ENCODE results near the gene DOCK2. TPM values are rescaled to one million over a fixed set of nuclear protein-coding genes. Genes with fewer than 3 reads are reported as not detected.

The DOCK2 gene
- total RNA-seq, 1 experiment from 2014 or later: 0.42 TPM

- no peak overlapping the region for H3K27ac Mint-ChIP-seq (ENCODE audit: low read depth, unreplicated experiment)
- POLR2A ChIA-PET: interaction anchor here (0.6 to 0.7 kb wide), 2 partner anchors 17 to 531 kb away, joined by 3 read pairs; no protein-coding TSS in a partner anchor
- TF ChIP-seq CTCF (IDR thresholded peaks at IDR 0.05; ENCODE audit: unreplicated experiment): no peak
- peaks cover 6% of the 10 kb centered on the region for H3K4me1 Mint-ChIP-seq (ENCODE audit: insufficient read depth, unreplicated experiment)
- H3K4me3 Mint-ChIP-seq (ENCODE audit: unreplicated experiment): no peak overlapping the region
- no TSS peak for BruUV-seq (replicated peaks)
- DNase-seq (ENCODE audit: unreplicated experiment): no peak
- H3K9me3 Mint-ChIP-seq (ENCODE audit: unreplicated experiment): no peaks in the 10 kb centered on the region
- H3K36me3 Mint-ChIP-seq (ENCODE audit: insufficient read depth, unreplicated experiment): no peaks in the 10 kb centered on the region
- CTCF ChIA-PET: interaction anchor here (1.3 kb wide), 1 partner anchor 10 kb away, joined by 3 read pairs; no protein-coding TSS in a partner anchor
- intact Hi-C loops (cut with micrococcal nuclease): no loop called here
- H3K27me3 Mint-ChIP-seq (ENCODE audit: insufficient read depth, unreplicated experiment): no peaks in the 10 kb centered on the region
Observed at GRCh38 chr5:169760229-169760628, 123.2 kb downstream of the DOCK2 start.

DNA sequence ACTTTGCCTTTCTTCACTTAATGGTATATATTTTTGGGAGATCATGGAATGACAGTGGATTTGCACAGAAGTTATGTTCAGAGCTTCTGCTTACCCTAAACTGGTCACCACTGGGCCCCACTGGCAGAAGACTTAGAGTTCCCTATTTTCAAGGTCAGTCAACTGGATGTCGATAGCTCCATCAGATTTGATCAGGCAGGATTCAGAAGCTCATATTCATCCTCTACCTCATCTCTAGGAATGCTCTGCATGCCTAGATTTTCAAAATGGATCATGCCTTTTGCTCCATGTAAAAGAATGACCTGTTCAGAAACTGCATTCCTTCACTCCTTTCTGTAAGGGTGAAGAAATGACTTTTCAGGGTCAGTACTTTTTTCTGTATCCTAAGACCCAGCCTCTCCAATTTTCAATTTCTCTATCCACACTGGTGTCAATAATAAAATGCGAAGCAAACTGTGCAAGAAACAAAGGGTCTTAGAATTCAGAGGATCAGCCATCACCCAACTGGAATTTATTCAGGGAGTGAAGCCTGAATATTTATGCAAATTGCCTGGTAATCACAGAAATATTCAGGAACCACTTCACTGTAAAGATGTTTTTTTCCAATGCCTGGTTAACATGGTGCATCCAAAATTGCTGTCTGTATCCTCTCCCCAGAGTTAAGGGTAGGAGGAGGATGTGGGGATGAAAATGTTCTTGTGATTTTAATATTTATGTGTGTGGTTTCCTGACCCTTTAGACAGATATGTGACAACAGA lies 125.4 kb downstream of the DOCK2 start:
- TF ChIP-seq CTCF (IDR thresholded peaks at IDR 0.05; ENCODE audit: unreplicated experiment): no peak
- DNase-seq (ENCODE audit: unreplicated experiment): no peak
- CTCF ChIA-PET: interaction anchor here (0.5 to 1.3 kb wide), 3 partner anchors 42 to 420 kb away, joined by 3 to 5 read pairs (median 4); no protein-coding TSS in a partner anchor
- Mint-ChIP-seq H3K27ac (ENCODE audit: low read depth, unreplicated experiment) (no peak overlapping the region), H3K27me3 (ENCODE audit: insufficient read depth, unreplicated experiment) (no peaks in the 10 kb centered on the region), H3K36me3 (ENCODE audit: insufficient read depth, unreplicated experiment) (no peaks in the 10 kb centered on the region), H3K9me3 (ENCODE audit: unreplicated experiment) (no peaks in the 10 kb centered on the region), H3K4me1 (ENCODE audit: insufficient read depth, unreplicated experiment) (peaks cover 7% of the 10 kb centered on the region), H3K4me3 (ENCODE audit: unreplicated experiment) (no peak overlapping the region)
- POLR2A ChIA-PET: no interaction called here
- intact Hi-C loops (cut with micrococcal nuclease): no loop called here
- BruUV-seq (replicated peaks): no TSS peak

GRCh38 chr5:169763376-169764017 lies 126.4 kb downstream of the DOCK2 start:
- ChIA-PET POLR2A (no interaction called here), CTCF (interaction anchor here (0.5 to 0.8 kb wide), 4 partner anchors 41 to 419 kb away, joined by 3 to 5 read pairs (median 3); partner anchors contain the start of gene INSYN2B)
- no peak overlapping the region for H3K4me3 Mint-ChIP-seq (ENCODE audit: unreplicated experiment)
- BruUV-seq (replicated peaks): no TSS peak
- no peak for DNase-seq (ENCODE audit: unreplicated experiment)
- TF ChIP-seq CTCF (IDR thresholded peaks at IDR 0.05; ENCODE audit: unreplicated experiment): no peak
- intact Hi-C loops (cut with micrococcal nuclease): no loop called here
- H3K9me3 Mint-ChIP-seq (ENCODE audit: unreplicated experiment): no peaks in the 10 kb centered on the region
- H3K4me1 Mint-ChIP-seq (ENCODE audit: insufficient read depth, unreplicated experiment): peaks cover 7% of the 10 kb centered on the region
- no peaks in the 10 kb centered on the region for H3K36me3 Mint-ChIP-seq (ENCODE audit: insufficient read depth, unreplicated experiment)
- H3K27me3 Mint-ChIP-seq (ENCODE audit: insufficient read depth, unreplicated experiment): no peaks in the 10 kb centered on the region
- no peak overlapping the region for H3K27ac Mint-ChIP-seq (ENCODE audit: low read depth, unreplicated experiment)

- CTCF ChIA-PET: interaction anchor here (0.6 to 0.8 kb wide), 3 partner anchors 42 to 339 kb away, joined by 3 read pairs; partner anchors contain the start of gene INSYN2B
- intact Hi-C loops (cut with micrococcal nuclease): no loop called here
- no peak overlapping the region for H3K4me3 Mint-ChIP-seq (ENCODE audit: unreplicated experiment)
- TF ChIP-seq CTCF (IDR thresholded peaks at IDR 0.05; ENCODE audit: unreplicated experiment): no peak
- no peak overlapping the region for H3K27ac Mint-ChIP-seq (ENCODE audit: low read depth, unreplicated experiment)
- no peak for DNase-seq (ENCODE audit: unreplicated experiment)
- no peaks in the 10 kb centered on the region for H3K9me3 Mint-ChIP-seq (ENCODE audit: unreplicated experiment)
- H3K27me3 Mint-ChIP-seq (ENCODE audit: insufficient read depth, unreplicated experiment): no peaks in the 10 kb centered on the region
- no TSS peak for BruUV-seq (replicated peaks)
- POLR2A ChIA-PET: no interaction called here
- no peaks in the 10 kb centered on the region for H3K36me3 Mint-ChIP-seq (ENCODE audit: insufficient read depth, unreplicated experiment)
- peaks cover 7% of the 10 kb centered on the region for H3K4me1 Mint-ChIP-seq (ENCODE audit: insufficient read depth, unreplicated experiment)
Observed at GRCh38 chr5:169764018-169764378, 126.9 kb downstream of the DOCK2 start.
